ENCODE data around the gene TBXAS1.
"Not testable (repeated sequence)": the region's sequence is repeated elsewhere in the genome, so short reads cannot be mapped to it uniquely, and the experiment has no call there.

Gene TBXAS1

GRCh38 chr7:139828446-139828845 is 618 bp upstream of the TBXAS1 start:
- DNase-seq = no peak

- no peak for DNase-seq
Observed at GRCh38 chr7:139829775-139830117, 682 bp downstream of the TBXAS1 start.

GRCh38 chr7:139830292-139830691 is 1.2 kb downstream of the TBXAS1 start:
- no peak for DNase-seq

DNA sequence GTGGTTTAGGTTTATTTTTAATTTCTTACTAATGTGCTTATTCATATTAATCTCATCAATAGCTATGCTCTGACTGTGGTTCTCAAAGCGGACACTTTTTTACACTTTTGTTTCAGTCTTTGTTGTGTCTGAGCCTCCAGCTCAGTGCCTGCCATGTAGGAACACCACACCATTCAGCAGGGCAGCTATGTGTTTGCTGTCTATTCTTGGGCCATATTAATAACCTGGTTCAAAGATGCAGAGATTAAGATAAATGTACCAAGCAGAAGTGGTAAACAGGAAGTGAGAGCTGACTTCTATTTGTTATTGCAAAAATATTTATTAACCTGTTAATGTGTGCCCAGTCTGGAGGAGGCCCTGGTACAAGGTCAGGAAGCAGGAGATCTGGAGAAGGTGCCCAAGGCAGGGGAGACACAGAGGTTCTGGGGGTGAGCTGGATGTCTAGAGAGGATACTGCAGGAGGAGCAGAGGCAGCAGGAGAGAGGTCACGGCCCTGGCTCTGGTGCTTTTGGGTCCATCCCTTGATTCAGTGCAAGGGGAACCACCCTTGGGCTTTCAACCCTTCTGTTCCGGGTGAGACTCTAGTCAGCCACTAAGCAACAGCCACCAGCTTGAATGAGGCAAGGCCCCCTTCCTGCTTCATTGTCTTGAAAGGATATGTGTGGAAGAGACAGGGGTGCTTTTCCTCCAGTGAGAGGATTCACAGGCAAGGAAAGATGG is 1.9 kb downstream of the TBXAS1 start:
- DNase-seq = no peak

GRCh38 chr7:139835848-139836247 is 6.8 kb downstream of the TBXAS1 start:
- not testable (repeated sequence) for DNase-seq

- not testable (repeated sequence) for DNase-seq
Observed at GRCh38 chr7:139837291-139837690, 8.2 kb downstream of the TBXAS1 start.

- DNase-seq = no peak
Observed at GRCh38 chr7:139838276-139838675, 9.2 kb downstream of the TBXAS1 start.

DNA sequence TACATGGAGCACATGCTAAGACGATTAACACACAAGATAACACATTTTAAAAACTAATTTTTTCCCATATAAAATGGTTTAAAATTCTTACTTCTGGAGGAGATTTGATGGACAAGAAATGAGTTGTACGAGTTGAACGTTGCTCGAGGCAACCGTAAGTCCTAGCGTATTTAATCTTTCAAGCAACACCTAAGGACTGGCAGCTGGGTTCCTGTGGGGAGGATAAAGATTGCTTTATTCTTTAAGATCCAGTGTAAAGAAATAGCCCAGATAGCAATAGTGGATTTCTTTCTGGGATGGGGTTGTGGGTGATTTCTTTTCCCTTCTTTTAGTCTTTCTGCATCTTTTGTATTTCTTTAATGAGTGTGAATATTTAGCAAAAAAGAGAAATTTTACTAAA is 9.8 kb downstream of the TBXAS1 start:
- no peak for DNase-seq

DNA sequence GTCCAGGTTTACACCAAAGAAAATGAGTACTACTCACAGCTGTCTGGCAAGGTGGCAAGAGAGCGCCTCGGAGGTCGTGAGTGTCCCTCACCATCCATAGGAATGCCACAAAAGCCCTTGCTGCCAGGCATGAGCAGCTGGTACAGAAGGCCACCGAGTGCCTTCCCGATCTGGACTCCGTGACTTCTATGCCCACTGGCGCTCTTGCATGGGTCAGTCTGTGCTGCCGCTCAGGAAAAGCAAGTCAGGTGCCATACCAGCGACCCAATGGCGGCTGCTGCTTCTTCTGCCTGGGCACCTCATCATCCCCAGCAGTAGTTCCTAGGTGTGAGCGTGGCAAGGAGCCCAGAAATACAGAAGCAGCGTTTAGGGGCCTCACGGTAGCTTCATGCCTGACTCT is 11.7 kb downstream of the TBXAS1 start:
- DNase-seq = no peak

DNA sequence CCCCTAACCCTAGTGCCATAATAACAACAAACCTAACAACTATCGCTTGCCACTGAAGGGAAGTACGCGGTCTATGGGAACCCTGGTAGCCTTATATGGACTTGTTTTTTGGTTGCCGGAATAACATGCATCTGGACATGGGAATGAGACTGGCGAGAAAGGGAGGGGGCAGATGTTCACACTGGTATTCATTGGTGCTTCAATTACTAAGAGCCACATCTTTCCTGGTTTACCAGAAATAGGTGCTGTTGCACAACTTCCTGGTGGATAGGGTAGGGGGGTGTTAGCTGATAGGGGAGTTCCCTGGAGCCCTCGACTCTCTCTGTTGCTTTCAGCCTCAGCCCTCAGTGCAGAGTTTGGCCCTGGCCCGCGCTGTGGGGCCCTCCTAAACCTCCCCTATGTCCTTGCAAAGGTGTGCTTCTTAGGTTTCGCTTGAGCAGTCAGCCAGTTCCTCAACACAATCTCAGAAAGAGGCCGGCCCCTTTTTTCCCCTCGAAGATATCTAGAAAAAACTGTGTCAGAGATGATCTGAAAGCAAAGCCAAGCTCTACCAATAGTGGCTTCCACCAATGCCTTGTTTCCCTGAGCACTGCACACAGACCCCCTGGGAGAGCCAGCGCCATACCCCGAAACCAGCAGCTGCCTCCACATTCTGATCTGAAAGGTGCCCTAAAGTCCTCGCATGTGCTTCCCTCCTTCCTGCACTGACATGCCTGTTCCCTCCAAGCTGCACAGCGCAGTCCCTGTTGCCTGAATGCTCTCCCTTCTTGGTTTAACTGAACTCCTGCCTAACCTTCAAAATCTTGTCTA is 13.5 kb downstream of the TBXAS1 start:
- DNase-seq = no peak

GRCh38 chr7:139843211-139843537 is 14.1 kb downstream of the TBXAS1 start:
- DNase-seq = not testable (repeated sequence)

GRCh38 chr7:139844779-139845442 is 15.8 kb downstream of the TBXAS1 start:
- no peak for DNase-seq

DNA sequence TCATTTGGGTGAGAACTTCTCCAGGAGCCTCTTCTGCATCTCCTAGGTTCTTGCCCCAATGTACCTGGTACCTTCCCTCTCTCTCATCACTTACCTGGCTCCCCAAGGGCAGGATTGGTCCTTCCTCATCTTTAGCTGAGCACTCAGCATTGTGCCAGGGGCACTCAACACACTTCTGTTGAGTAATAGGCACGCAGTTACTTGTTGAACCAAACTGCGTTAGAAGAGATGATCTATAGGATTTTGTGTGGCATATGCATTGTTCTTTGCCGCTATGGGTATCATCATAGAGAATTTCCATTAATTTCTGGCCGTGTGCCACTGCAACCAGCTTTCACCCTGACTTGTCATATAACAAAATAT is 16.4 kb downstream of the TBXAS1 start:
- DNase-seq = no peak

DNA sequence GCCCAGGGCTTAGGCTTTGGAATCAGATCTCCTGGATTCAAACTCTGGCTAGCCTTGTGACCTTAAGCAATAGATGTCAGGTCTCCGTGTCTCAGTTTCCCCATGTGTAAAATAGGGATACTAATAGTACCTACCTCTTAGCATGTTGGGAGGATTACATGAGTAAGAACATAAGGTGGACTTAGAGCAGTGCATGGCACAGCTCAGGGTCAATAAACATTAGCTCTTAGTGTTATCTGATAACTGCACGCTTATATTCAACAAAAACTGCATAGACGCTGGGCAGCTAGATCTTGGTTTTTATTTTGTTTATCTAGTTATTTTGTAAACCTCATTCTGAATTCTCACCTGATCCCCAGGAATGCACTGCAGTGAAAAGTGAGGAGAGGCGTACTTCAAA is 17.2 kb downstream of the TBXAS1 start:
- DNase-seq = no peak

DNA sequence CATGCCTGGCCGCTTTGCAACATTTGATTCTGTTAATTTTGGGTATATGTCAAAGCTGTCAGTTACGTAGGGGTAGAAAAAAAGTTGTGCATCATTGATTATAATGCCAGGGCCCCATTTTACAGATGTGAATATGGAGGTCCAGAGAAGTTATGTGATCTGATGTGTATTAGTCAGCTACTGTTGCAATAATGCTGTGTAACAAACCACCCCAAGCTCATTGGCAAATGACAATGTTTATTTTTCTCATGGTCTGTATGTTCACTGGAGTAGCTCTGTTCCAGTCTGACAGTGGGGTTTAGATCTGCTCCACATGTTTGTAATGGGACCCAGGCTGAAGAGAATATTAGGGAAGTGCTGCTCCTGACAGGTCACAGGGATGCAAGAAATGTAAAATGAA is 19.2 kb downstream of the TBXAS1 start:
- no peak for DNase-seq

GRCh38 chr7:139850906-139851305 is 21.8 kb downstream of the TBXAS1 start:
- DNase-seq = no peak

- no peak for DNase-seq
Observed at GRCh38 chr7:139851770-139852481, 22.9 kb downstream of the TBXAS1 start.

GRCh38 chr7:139852482-139852845 is 23.4 kb downstream of the TBXAS1 start:
- DNase-seq = no peak

DNA sequence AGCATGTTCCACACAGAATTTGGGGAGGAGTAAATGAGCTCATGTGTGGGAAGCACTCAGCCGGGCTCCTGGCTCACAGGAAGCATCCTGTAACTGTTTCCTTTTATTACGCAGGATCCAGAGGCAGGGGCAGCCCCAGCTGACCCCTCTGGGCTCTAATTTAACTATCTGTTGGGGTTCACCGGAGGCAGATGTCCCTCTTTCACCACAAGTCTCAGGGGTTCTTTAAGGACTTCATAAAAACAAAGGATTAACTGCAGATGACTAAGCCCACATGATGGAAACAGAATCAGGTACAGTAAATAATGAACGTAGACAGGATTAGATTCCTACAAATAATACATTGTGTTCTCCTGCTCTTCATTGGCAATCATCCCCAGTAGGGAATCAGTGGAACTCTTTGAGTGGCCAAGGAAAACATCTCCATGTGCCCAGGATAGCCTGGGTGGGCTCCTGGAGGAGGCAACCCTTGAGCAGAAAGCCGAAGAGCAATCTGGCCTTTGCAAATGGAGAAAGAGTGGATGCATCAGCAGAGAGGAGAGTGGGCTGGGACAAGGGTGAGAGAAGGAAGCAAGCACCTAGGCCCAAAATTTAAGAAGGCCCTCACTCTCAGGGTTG is 24.6 kb downstream of the TBXAS1 start:
- no peak for DNase-seq

- DNase-seq = no peak
Observed at GRCh38 chr7:139854124-139854511, 25.1 kb downstream of the TBXAS1 start.

DNA sequence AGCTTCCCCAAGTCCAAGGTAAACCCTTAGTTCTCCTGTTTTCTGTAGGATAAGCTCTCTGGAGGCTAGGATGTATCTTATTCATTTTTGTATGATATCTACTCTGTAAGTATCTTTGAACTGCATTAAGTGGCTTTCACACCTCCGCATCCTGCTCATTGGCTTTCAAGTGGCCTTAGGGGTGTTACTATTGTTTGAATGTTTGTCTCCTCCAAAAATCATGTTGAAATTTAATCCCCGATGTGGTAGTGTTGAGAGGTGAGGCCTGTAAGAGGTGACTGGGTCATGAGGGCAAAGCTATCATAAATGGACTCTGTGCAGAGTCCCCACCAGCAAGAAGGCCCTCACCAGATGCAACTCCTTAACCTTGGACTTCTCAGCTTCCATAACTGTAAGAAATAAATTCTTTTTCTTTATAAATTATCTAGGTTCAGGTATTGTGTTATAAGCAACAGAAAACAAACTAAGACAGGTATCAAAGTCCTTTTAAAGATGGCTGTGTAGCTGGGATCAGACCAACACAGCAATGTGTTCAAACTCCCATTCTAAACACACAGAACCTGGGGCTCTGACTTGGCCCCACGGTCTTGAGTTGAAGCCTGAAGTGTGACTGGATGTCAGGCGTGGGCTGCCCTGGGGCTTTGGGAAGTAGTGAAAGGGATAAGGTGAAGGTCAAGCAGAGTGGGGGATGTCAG is 25.9 kb downstream of the TBXAS1 start:
- DNase-seq = no peak

DNA sequence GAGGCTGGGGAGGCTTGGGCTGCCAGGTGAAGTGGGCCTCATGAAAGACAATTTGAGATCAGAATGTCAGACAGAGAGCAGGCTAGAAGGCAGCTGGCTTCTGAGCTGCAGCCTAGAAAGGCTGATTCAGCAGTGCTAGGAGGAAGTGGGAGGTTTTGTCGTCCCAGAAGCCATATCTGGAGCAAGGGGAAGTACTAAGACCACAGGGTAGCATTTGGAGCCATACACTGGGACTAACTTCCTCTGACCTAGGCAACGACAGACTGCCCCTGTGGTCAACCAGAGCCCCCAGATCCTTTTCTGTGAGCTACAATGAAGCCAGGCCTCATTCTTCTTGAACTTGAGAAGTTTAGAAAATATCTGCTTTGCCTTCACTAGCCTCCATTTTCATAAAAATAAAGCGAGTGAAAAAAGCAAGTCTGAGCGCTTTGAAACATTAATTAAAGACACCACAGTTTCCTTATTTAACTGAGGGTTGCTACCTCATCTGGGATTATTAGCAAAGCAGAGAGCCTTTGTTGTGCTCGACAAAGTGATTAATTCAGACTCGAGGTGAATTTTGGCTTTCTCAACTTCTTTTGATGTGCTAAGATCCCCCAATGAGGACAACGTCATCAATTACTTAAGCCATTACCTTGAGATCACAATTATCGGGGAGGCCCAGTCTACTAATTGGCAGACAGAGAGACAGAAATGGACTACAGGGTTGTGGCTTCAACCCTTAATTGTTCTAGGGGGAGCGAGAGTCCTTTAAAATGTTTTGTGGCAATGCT is 26.6 kb downstream of the TBXAS1 start:
- DNase-seq = peak; percentile 8 to 35
